D341Med (cell line): ENCODE data around the gene NLRP9.

Source experiments
- DNase-seq: peaks from one replicate; pipeline ENCODE4 v3.0.0; 2012; ENCODE audit warnings: low spot score

Gene NLRP9

GRCh38 chr19:55687281-55688201, 50.7 kb downstream of the NLRP9 start:
- no peak for DNase-seq

- DNase-seq: no peak
These were observed 51.7 kb downstream of the NLRP9 start for GRCh38 chr19:55686311-55687050.

- no peak for DNase-seq
These were observed 52.4 kb downstream of the NLRP9 start for GRCh38 chr19:55685776-55686175.

GRCh38 chr19:55684946-55685681, 53.1 kb downstream of the NLRP9 start:
- no peak for DNase-seq

- no peak for DNase-seq
These were observed 54.5 kb downstream of the NLRP9 start for GRCh38 chr19:55683449-55684261.

GRCh38 chr19:55681131-55682092, 56.8 kb downstream of the NLRP9 start:
- no peak for DNase-seq

- no peak for DNase-seq
These were observed 57.7 kb downstream of the NLRP9 start for GRCh38 chr19:55680339-55681130.

- DNase-seq: no peak
These were observed 58.6 kb downstream of the NLRP9 start for GRCh38 chr19:55679343-55680257.

- DNase-seq: no peak
These were observed 60.0 kb downstream of the NLRP9 start for GRCh38 chr19:55678121-55678671.

GRCh38 chr19:55677572-55678028, 60.6 kb downstream of the NLRP9 start:
- DNase-seq: no peak

GRCh38 chr19:55676889-55677505, 61.2 kb downstream of the NLRP9 start:
- DNase-seq: no peak

GRCh38 chr19:55676383-55676782, 61.8 kb downstream of the NLRP9 start:
- DNase-seq: no peak

- no peak for DNase-seq
These were observed 62.4 kb downstream of the NLRP9 start for GRCh38 chr19:55675661-55676354.

GRCh38 chr19:55674841-55675660, 63.2 kb downstream of the NLRP9 start, which contains the start of gene EPN1:
EPN1 (plus strand) TSS chr19:55675226; CDS start chr19:55678628, 3,402 bp downstream.
- DNase-seq: peak; percentile 99

- no peak for DNase-seq
These were observed 63.8 kb downstream of the NLRP9 start for GRCh38 chr19:55674459-55674840.

- no peak for DNase-seq
These were observed 64.3 kb downstream of the NLRP9 start for GRCh38 chr19:55673889-55674288.
